CD8-positive, alpha-beta memory T cell (primary cell): Measurements from ENCODE around the gene RAD23B. TPM values are rescaled to one million over a fixed set of nuclear protein-coding genes. Genes with fewer than 3 reads are reported as not detected.
A peak's percentile ranks its signal among the peaks of the same experiment; 100 is the strongest.

Source experiments
- CTCF ChIA-PET: fragments of 350-600 bp; sonication (Branson Sonifier 250); formaldehyde crosslinking; loops from one replicate; lab custom pipeline; 2021; ENCODE audit warnings: antibody characterized with exemption; lab: Charles Lee
- POLR2A ChIA-PET: fragments of 350-600 bp; sonication (Branson Sonifier 250); formaldehyde crosslinking; loops from one replicate; lab custom pipeline; 2021; ENCODE audit warnings: antibody characterized with exemption; lab: Charles Lee
- DNase-seq, 5 donors: peaks; one replicate each; pipeline versions ENCODE4 v3.0.0 to v3.0.0-alpha.2; 2020 to 2022; ENCODE audit warnings: mixed read lengths in 1 of 5
- H3K27ac ChIP-seq: one replicate; pipeline ENCODE4 v1.7.0; 2013; ENCODE audit warnings: low read depth, mild to moderate bottlenecking, low read length, moderate library complexity
- H3K27me3 ChIP-seq: 2 replicates; pipeline ENCODE4 v1.7.0; 2013; ENCODE audit warnings: low read length, mild to moderate bottlenecking; ENCODE audit not compliant: insufficient read depth, poor library complexity, severe bottlenecking
- H3K36me3 ChIP-seq: 2 replicates; pipeline ENCODE4 v1.7.0; 2013; ENCODE audit warnings: mild to moderate bottlenecking, low read length, moderate library complexity; ENCODE audit not compliant: insufficient read depth
- H3K4me1 ChIP-seq: 2 replicates; pipeline ENCODE4 v1.7.0; 2013; ENCODE audit warnings: mild to moderate bottlenecking, low read length, moderate library complexity; ENCODE audit not compliant: insufficient read depth
- H3K4me3 ChIP-seq: 2 replicates; pipeline ENCODE4 v1.7.0; 2013; ENCODE audit warnings: mild to moderate bottlenecking, low read length
- H3K9me3 ChIP-seq: 2 replicates; pipeline ENCODE4 v1.7.0; 2013; ENCODE audit warnings: mild to moderate bottlenecking, low read length
- H3K27ac Mint-ChIP-seq, 8 donors: one replicate each; pipeline ENCODE4 v1.8.0; 2020 to 2021; ENCODE audit warnings: mixed read lengths in 8 of 8, mild to moderate bottlenecking in 6 of 8, inconsistent platforms in 3 of 8, moderate library complexity in 3 of 8
- H3K27me3 Mint-ChIP-seq, 2 donors: one replicate each; pipeline ENCODE4 v1.8.0; 2020 to 2021; ENCODE audit warnings: mixed read lengths in 2 of 2, mild to moderate bottlenecking in 1 of 2, moderate library complexity in 1 of 2
- H3K36me3 Mint-ChIP-seq, 3 donors: one replicate each; pipeline ENCODE4 v1.8.0; 2020 to 2021; ENCODE audit warnings: mixed read lengths in 3 of 3, inconsistent platforms in 1 of 3, mild to moderate bottlenecking in 1 of 3
- H3K4me1 Mint-ChIP-seq, 3 donors: one replicate each; pipeline ENCODE4 v1.8.0; 2020 to 2021; ENCODE audit warnings: mixed read lengths in 3 of 3, inconsistent platforms in 1 of 3, mild to moderate bottlenecking in 1 of 3
- H3K4me3 Mint-ChIP-seq, 7 donors: one replicate each; pipeline ENCODE4 v1.8.0; 2020 to 2021; ENCODE audit warnings: mixed read lengths in 7 of 7, mild to moderate bottlenecking in 6 of 7, moderate library complexity in 4 of 7, inconsistent platforms in 2 of 7
- H3K9me3 Mint-ChIP-seq, 5 donors: one replicate each; pipeline ENCODE4 v1.8.0; 2020 to 2022; ENCODE audit warnings: mixed read lengths in 5 of 5, mild to moderate bottlenecking in 3 of 5, moderate library complexity in 2 of 5, inconsistent platforms in 1 of 5
- polyA plus RNA-seq: library from polyadenylated mRNA; unstranded; fragments of 300-500 nt; fragmentation: Illumina TruSeq; gene quantifications from one replicate; pipeline ENCODE4 v1.2.3, GENCODE V29; 2021
- total RNA-seq, 2 experiments: library from RNA; stranded (reverse); gene quantifications; one replicate each; pipeline ENCODE4 v1.2.3, GENCODE V29; 2021

RAD23B gene
- 100 to 1,000 TPM; 146 to 150 TPM for total RNA-seq
- polyA plus RNA-seq: 12.1 TPM

- peak within 1 kb of the TSS; percentile 86 for H3K4me3 ChIP-seq
- H3K27me3 Mint-ChIP-seq: peaks cover 0 to 3% of the 10 kb centered on the region in 2 donors
- peak within 1 kb of the TSS; percentile 89 to 99 (median 96) for H3K4me3 Mint-ChIP-seq
- ChIA-PET CTCF (interaction anchor here (0.7 to 2.8 kb wide), 6 partner anchors 17 to 59 kb away, joined by 3 to 12 read pairs (median 4); no protein-coding TSS in a partner anchor), POLR2A (interaction anchor here (0.7 to 2.2 kb wide), 4 partner anchors 14 to 56 kb away, joined by 3 to 11 read pairs (median 3); no protein-coding TSS in a partner anchor)
- peaks cover 0 to 16% (median 0%) of the 10 kb centered on the region in 3 donors for H3K36me3 Mint-ChIP-seq
- H3K9me3 Mint-ChIP-seq: no peaks in the 10 kb centered on the region
- peaks cover 40 to 47% (median 46%) of the 10 kb centered on the region in 3 donors for H3K4me1 Mint-ChIP-seq
- peaks cover 32% of the 10 kb centered on the region for H3K4me1 ChIP-seq
- no peaks in the 10 kb centered on the region for H3K36me3 ChIP-seq
- peak within 1 kb of the TSS; percentile 85 for H3K27ac ChIP-seq
- peak within 1 kb of the TSS; percentile 76 to 99 (median 97) for H3K27ac Mint-ChIP-seq
- H3K27me3 ChIP-seq: no peaks in the 10 kb centered on the region
- no peaks in the 10 kb centered on the region for H3K9me3 ChIP-seq
- DNase-seq: peak; percentile 97 to 99 (median 99)
These were observed at the start of gene RAD23B for GRCh38 chr9:107282759-107283622. Gene RAD23B, plus strand, starts transcription at chr9:107283279. Its CDS starts 351 bp downstream, at chr9:107283630.

GRCh38 chr9:107235765-107236442 lies 47.2 kb upstream of the RAD23B start:
- Mint-ChIP-seq H3K27me3 (peaks cover 11 to 14% of the 10 kb centered on the region in 2 donors), H3K36me3 (no peaks in the 10 kb centered on the region), H3K9me3 (no peaks in the 10 kb centered on the region), H3K4me1 (no peaks in the 10 kb centered on the region), H3K4me3 (no peak overlapping the region), H3K27ac (peak overlapping the region in 1 of 8 donors; percentile 17)
- ChIA-PET CTCF (interaction anchor here (1.3 to 2.3 kb wide), 2 partner anchors 17 to 106 kb away, joined by 3 to 9 read pairs; no protein-coding TSS in a partner anchor), POLR2A (no interaction called here)
- Histone ChIP-seq H3K4me3 (no peak overlapping the region), H3K36me3 (no peaks in the 10 kb centered on the region), H3K27ac (no peak overlapping the region), H3K4me1 (no peaks in the 10 kb centered on the region), H3K27me3 (no peaks in the 10 kb centered on the region), H3K9me3 (no peaks in the 10 kb centered on the region)
- DNase-seq: no peak

GRCh38 chr9:107237873-107238272 lies 45.2 kb upstream of the RAD23B start:
- Histone ChIP-seq H3K4me3 (no peak overlapping the region), H3K36me3 (no peaks in the 10 kb centered on the region), H3K27ac (no peak overlapping the region), H3K4me1 (no peaks in the 10 kb centered on the region), H3K27me3 (no peaks in the 10 kb centered on the region), H3K9me3 (no peaks in the 10 kb centered on the region)
- POLR2A ChIA-PET: no interaction called here
- CTCF ChIA-PET: interaction anchor here (1.8 to 2.3 kb wide), 2 partner anchors 13 to 104 kb away, joined by 5 to 13 read pairs; no protein-coding TSS in a partner anchor
- no peaks in the 10 kb centered on the region for H3K9me3 Mint-ChIP-seq
- H3K36me3 Mint-ChIP-seq: no peaks in the 10 kb centered on the region
- no peak overlapping the region for H3K27ac Mint-ChIP-seq
- no peak overlapping the region for H3K4me3 Mint-ChIP-seq
- H3K27me3 Mint-ChIP-seq: peaks cover 4 to 6% of the 10 kb centered on the region in 2 donors
- DNase-seq: no peak
- peaks cover 0 to 3% (median 0%) of the 10 kb centered on the region in 3 donors for H3K4me1 Mint-ChIP-seq

GRCh38 chr9:107239474-107239873 lies 43.6 kb upstream of the RAD23B start:
- Histone ChIP-seq H3K4me3 (no peak overlapping the region), H3K36me3 (no peaks in the 10 kb centered on the region), H3K27ac (no peak overlapping the region), H3K9me3 (no peaks in the 10 kb centered on the region), H3K27me3 (no peaks in the 10 kb centered on the region), H3K4me1 (no peaks in the 10 kb centered on the region)
- Mint-ChIP-seq H3K27ac (no peak overlapping the region), H3K27me3 (peaks cover 3 to 5% of the 10 kb centered on the region in 2 donors), H3K4me1 (peaks cover 5 to 10% (median 7%) of the 10 kb centered on the region in 3 donors), H3K36me3 (no peaks in the 10 kb centered on the region), H3K4me3 (no peak overlapping the region), H3K9me3 (no peaks in the 10 kb centered on the region)
- CTCF ChIA-PET: interaction anchor here (0.6 to 3.8 kb wide), 16 partner anchors 11 to 186 kb away, joined by 3 to 55 read pairs (median 4); no protein-coding TSS in a partner anchor
- peak in 1 of 5 donors; percentile 17 for DNase-seq
- POLR2A ChIA-PET: no interaction called here

GRCh38 chr9:107240260-107240659 lies 42.8 kb upstream of the RAD23B start:
- H3K9me3 ChIP-seq: no peaks in the 10 kb centered on the region
- H3K36me3 ChIP-seq: no peaks in the 10 kb centered on the region
- no peaks in the 10 kb centered on the region for H3K4me1 ChIP-seq
- Mint-ChIP-seq H3K9me3 (no peaks in the 10 kb centered on the region), H3K27ac (no peak overlapping the region), H3K4me3 (no peak overlapping the region), H3K4me1 (peaks cover 5 to 10% (median 7%) of the 10 kb centered on the region in 3 donors), H3K36me3 (no peaks in the 10 kb centered on the region), H3K27me3 (peaks cover 3 to 5% of the 10 kb centered on the region in 2 donors)
- DNase-seq: no peak
- no peaks in the 10 kb centered on the region for H3K27me3 ChIP-seq
- H3K4me3 ChIP-seq: no peak overlapping the region
- POLR2A ChIA-PET: no interaction called here
- H3K27ac ChIP-seq: no peak overlapping the region
- CTCF ChIA-PET: interaction anchor here (0.7 to 3.8 kb wide), 13 partner anchors 11 to 107 kb away, joined by 3 to 55 read pairs (median 4); no protein-coding TSS in a partner anchor

GRCh38 chr9:107242073-107243030 lies 40.7 kb upstream of the RAD23B start:
- H3K4me3 Mint-ChIP-seq: no peak overlapping the region
- Histone ChIP-seq H3K27ac (no peak overlapping the region), H3K4me1 (peaks cover 6% of the 10 kb centered on the region), H3K36me3 (no peaks in the 10 kb centered on the region), H3K9me3 (no peaks in the 10 kb centered on the region), H3K27me3 (no peaks in the 10 kb centered on the region), H3K4me3 (no peak overlapping the region)
- no peak for DNase-seq
- peaks cover 0 to 4% (median 0%) of the 10 kb centered on the region in 3 donors for H3K36me3 Mint-ChIP-seq
- ChIA-PET POLR2A (no interaction called here), CTCF (interaction anchor here (0.6 to 3.8 kb wide), 3 partner anchors 98 to 105 kb away, joined by 3 to 55 read pairs (median 5); no protein-coding TSS in a partner anchor)
- peaks cover 10 to 20% (median 12%) of the 10 kb centered on the region in 3 donors for H3K4me1 Mint-ChIP-seq
- H3K27ac Mint-ChIP-seq: no peak overlapping the region
- H3K27me3 Mint-ChIP-seq: no peaks in the 10 kb centered on the region
- no peaks in the 10 kb centered on the region for H3K9me3 Mint-ChIP-seq

- H3K27ac Mint-ChIP-seq: peak overlapping the region in 1 of 8 donors; percentile 1
These were observed 39.3 kb upstream of the RAD23B start for GRCh38 chr9:107243742-107244141.

More at GRCh38 chr9:107243742-107244141, 39.3 kb upstream of the RAD23B start:
- peak in 1 of 5 donors; percentile 1 for DNase-seq
- H3K4me1 Mint-ChIP-seq: peaks cover 10 to 20% (median 12%) of the 10 kb centered on the region in 3 donors
- CTCF ChIA-PET: interaction anchor here (1.0 kb wide), 1 partner anchor 98 kb away, joined by 5 read pairs; no protein-coding TSS in a partner anchor
- no peaks in the 10 kb centered on the region for H3K27me3 Mint-ChIP-seq
- Histone ChIP-seq H3K36me3 (no peaks in the 10 kb centered on the region), H3K9me3 (no peaks in the 10 kb centered on the region), H3K4me3 (no peak overlapping the region), H3K27me3 (no peaks in the 10 kb centered on the region), H3K27ac (no peak overlapping the region), H3K4me1 (peaks cover 6% of the 10 kb centered on the region)
- no peaks in the 10 kb centered on the region for H3K9me3 Mint-ChIP-seq
- POLR2A ChIA-PET: no interaction called here
- peaks cover 0 to 4% (median 0%) of the 10 kb centered on the region in 3 donors for H3K36me3 Mint-ChIP-seq
- no peak overlapping the region for H3K4me3 Mint-ChIP-seq
